Parathyroid adenoma (tissue), 2 donors: Measurements from ENCODE around the gene PPRC1.

ENCODE experiments used
- H2AFZ ChIP-seq: fragments of 300-600 bp; sonication (generic); one replicate; pipeline ENCODE4 v1.7.0; 2017; ENCODE audit warnings: antibody characterized with exemption, mild to moderate bottlenecking
- H3K27ac ChIP-seq: fragments of 300-600 bp; sonication (generic); one replicate; pipeline ENCODE4 v1.7.0; 2017
- H3K27me3 ChIP-seq: fragments of 300-600 bp; sonication (generic); one replicate; pipeline ENCODE4 v1.7.0; 2017; ENCODE audit warnings: low read length; ENCODE audit not compliant: control insufficient read depth, insufficient read depth
- H3K36me3 ChIP-seq: fragments of 300-600 bp; sonication (generic); one replicate; pipeline ENCODE4 v1.7.0; 2017; ENCODE audit warnings: low read length; ENCODE audit not compliant: control insufficient read depth, insufficient read depth
- H3K4me1 ChIP-seq: fragments of 300-600 bp; sonication (generic); one replicate; pipeline ENCODE4 v1.7.0; 2017; ENCODE audit warnings: control low read depth
- H3K4me2 ChIP-seq: fragments of 300-600 bp; sonication (generic); one replicate; pipeline ENCODE4 v1.7.0; 2017; ENCODE audit warnings: low read length
- H3K4me3 ChIP-seq: fragments of 300-600 bp; sonication (generic); one replicate; pipeline ENCODE4 v1.7.0; 2017; ENCODE audit warnings: low read depth, low read length
- H3K79me2 ChIP-seq: fragments of 300-600 bp; sonication (generic); one replicate; pipeline ENCODE4 v1.7.0; 2017; ENCODE audit warnings: control low read depth
- H3K9ac ChIP-seq: fragments of 300-600 bp; sonication (generic); one replicate; pipeline ENCODE4 v1.7.0; 2017; ENCODE audit warnings: mild to moderate bottlenecking
- H3K9me3 ChIP-seq: fragments of 300-600 bp; sonication (generic); one replicate; pipeline ENCODE4 v1.7.0; 2017; ENCODE audit warnings: low read length; ENCODE audit not compliant: control insufficient read depth
- TF ChIP-seq, protein P1 (sequence below): fragments of 300-600 bp; sonication (generic); IDR thresholded peaks from one replicate; pipeline ENCODE4 v1.7.0; 2017; ENCODE audit warnings: antibody characterized with exemption, mild to moderate bottlenecking
- donor health status: primary hyperparathyroidism.

Gene PPRC1

GRCh38 chr10:102141583-102142107, 8.8 kb downstream of the PPRC1 start:
- H3K9ac ChIP-seq = no peak overlapping the region
- H3K79me2 ChIP-seq = peaks cover 5% of the 10 kb centered on the region
- H3K27ac ChIP-seq = no peak overlapping the region
- no peak overlapping the region for H3K4me2 ChIP-seq
- H3K36me3 ChIP-seq = no peaks in the 10 kb centered on the region
- H3K4me3 ChIP-seq = no peak overlapping the region
- no peaks in the 10 kb centered on the region for H3K9me3 ChIP-seq
- no peaks in the 10 kb centered on the region for H3K4me1 ChIP-seq
- TF ChIP-seq, protein P1, sequence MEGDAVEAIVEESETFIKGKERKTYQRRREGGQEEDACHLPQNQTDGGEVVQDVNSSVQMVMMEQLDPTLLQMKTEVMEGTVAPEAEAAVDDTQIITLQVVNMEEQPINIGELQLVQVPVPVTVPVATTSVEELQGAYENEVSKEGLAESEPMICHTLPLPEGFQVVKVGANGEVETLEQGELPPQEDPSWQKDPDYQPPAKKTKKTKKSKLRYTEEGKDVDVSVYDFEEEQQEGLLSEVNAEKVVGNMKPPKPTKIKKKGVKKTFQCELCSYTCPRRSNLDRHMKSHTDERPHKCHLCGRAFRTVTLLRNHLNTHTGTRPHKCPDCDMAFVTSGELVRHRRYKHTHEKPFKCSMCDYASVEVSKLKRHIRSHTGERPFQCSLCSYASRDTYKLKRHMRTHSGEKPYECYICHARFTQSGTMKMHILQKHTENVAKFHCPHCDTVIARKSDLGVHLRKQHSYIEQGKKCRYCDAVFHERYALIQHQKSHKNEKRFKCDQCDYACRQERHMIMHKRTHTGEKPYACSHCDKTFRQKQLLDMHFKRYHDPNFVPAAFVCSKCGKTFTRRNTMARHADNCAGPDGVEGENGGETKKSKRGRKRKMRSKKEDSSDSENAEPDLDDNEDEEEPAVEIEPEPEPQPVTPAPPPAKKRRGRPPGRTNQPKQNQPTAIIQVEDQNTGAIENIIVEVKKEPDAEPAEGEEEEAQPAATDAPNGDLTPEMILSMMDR = no peak
- no peaks in the 10 kb centered on the region for H3K27me3 ChIP-seq
- H2AFZ ChIP-seq = no peak overlapping the region

GRCh38 chr10:102146971-102147428, 14.2 kb downstream of the PPRC1 start:
- Histone ChIP-seq H2AFZ (no peak overlapping the region), H3K79me2 (no peaks in the 10 kb centered on the region), H3K4me2 (no peak overlapping the region), H3K9ac (no peak overlapping the region), H3K36me3 (no peaks in the 10 kb centered on the region), H3K9me3 (no peaks in the 10 kb centered on the region), H3K27ac (no peak overlapping the region), H3K4me3 (no peak overlapping the region), H3K27me3 (no peaks in the 10 kb centered on the region), H3K4me1 (no peaks in the 10 kb centered on the region)
- TF ChIP-seq, protein P1 = no peak

GRCh38 chr10:102147561-102147960, 14.7 kb downstream of the PPRC1 start:
- Histone ChIP-seq H3K4me2 (no peak overlapping the region), H3K27ac (no peak overlapping the region), H3K9me3 (no peaks in the 10 kb centered on the region), H3K9ac (no peak overlapping the region), H3K36me3 (no peaks in the 10 kb centered on the region), H3K4me3 (no peak overlapping the region), H3K79me2 (no peaks in the 10 kb centered on the region), H2AFZ (no peak overlapping the region), H3K4me1 (no peaks in the 10 kb centered on the region), H3K27me3 (no peaks in the 10 kb centered on the region)
- TF ChIP-seq, protein P1 = no peak

DNA sequence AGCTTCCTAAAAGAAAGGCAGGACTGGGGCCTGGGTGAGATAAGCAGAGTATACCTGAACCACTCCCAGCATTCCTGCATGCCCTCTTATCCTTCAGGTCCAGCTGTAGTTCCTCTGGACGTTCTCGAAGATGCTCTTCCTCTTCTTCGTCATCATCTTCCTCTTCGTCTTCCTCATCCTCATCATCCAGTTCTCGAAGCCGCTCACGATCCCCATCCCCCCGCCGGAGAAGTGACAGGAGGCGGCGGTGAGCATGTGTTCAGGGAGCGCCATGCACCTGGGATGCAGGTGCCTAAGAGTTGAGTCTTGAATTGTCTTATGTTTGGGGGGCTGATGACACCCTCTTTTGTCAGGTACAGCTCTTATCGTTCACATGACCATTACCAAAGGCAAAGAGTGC, 15.4 kb downstream of the PPRC1 start:
- no peaks in the 10 kb centered on the region for H3K9me3 ChIP-seq
- H3K4me2 ChIP-seq = no peak overlapping the region
- no peaks in the 10 kb centered on the region for H3K36me3 ChIP-seq
- H3K4me3 ChIP-seq = no peak overlapping the region
- no peak overlapping the region for H2AFZ ChIP-seq
- H3K9ac ChIP-seq = no peak overlapping the region
- peaks cover 6% of the 10 kb centered on the region for H3K79me2 ChIP-seq
- peaks cover 5% of the 10 kb centered on the region for H3K4me1 ChIP-seq
- TF ChIP-seq, protein P1 = no peak
- no peaks in the 10 kb centered on the region for H3K27me3 ChIP-seq
- no peak overlapping the region for H3K27ac ChIP-seq
